Suprapubic skin (tissue), 4 donors: ENCODE results near the gene EID3.

Experiments
- POLR2A ChIP-seq, 2 donors: fragments of 450-650 bp; IDR thresholded peaks; one replicate each; pipeline ENCODE4 v1.6.1; 2017; ENCODE audit warnings: antibody characterized with exemption in 2 of 2, mild to moderate bottlenecking in 2 of 2, moderate library complexity in 2 of 2
- POLR2AphosphoS5 ChIP-seq, 3 donors: sonication (generic); formaldehyde crosslinking; IDR thresholded peaks; one replicate each; pipeline ENCODE4 v1.6.1; 2017; ENCODE audit warnings: antibody characterized with exemption in 3 of 3
- TF ChIP-seq, protein P1 (sequence below), 2 donors: fragments of 200-600 bp in 1 of 2; fragments of 450-650 bp in 1 of 2; sonication (generic) in 1 of 2; IDR thresholded peaks; one replicate each; pipeline ENCODE4 v1.5.1; 2016 to 2019; ENCODE audit warnings: antibody characterized with exemption in 2 of 2, mild to moderate bottlenecking in 1 of 2, moderate library complexity in 1 of 2

GRCh38 chr12:104275689-104276088 is 27.9 kb upstream of the EID3 start:
- TF ChIP-seq, protein P1, sequence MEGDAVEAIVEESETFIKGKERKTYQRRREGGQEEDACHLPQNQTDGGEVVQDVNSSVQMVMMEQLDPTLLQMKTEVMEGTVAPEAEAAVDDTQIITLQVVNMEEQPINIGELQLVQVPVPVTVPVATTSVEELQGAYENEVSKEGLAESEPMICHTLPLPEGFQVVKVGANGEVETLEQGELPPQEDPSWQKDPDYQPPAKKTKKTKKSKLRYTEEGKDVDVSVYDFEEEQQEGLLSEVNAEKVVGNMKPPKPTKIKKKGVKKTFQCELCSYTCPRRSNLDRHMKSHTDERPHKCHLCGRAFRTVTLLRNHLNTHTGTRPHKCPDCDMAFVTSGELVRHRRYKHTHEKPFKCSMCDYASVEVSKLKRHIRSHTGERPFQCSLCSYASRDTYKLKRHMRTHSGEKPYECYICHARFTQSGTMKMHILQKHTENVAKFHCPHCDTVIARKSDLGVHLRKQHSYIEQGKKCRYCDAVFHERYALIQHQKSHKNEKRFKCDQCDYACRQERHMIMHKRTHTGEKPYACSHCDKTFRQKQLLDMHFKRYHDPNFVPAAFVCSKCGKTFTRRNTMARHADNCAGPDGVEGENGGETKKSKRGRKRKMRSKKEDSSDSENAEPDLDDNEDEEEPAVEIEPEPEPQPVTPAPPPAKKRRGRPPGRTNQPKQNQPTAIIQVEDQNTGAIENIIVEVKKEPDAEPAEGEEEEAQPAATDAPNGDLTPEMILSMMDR (IDR thresholded peaks at IDR 0.05), result no peak
- TF ChIP-seq POLR2AphosphoS5 (IDR thresholded peaks at IDR 0.05) (no peak), POLR2A (IDR thresholded peaks at IDR 0.05) (no peak)
